ENCODE measurements around the gene METAP2.

- TF ChIP-seq, protein P1, sequence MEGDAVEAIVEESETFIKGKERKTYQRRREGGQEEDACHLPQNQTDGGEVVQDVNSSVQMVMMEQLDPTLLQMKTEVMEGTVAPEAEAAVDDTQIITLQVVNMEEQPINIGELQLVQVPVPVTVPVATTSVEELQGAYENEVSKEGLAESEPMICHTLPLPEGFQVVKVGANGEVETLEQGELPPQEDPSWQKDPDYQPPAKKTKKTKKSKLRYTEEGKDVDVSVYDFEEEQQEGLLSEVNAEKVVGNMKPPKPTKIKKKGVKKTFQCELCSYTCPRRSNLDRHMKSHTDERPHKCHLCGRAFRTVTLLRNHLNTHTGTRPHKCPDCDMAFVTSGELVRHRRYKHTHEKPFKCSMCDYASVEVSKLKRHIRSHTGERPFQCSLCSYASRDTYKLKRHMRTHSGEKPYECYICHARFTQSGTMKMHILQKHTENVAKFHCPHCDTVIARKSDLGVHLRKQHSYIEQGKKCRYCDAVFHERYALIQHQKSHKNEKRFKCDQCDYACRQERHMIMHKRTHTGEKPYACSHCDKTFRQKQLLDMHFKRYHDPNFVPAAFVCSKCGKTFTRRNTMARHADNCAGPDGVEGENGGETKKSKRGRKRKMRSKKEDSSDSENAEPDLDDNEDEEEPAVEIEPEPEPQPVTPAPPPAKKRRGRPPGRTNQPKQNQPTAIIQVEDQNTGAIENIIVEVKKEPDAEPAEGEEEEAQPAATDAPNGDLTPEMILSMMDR (optimal IDR thresholded peaks at IDR 0.05 in 1 of 3, IDR thresholded peaks at IDR 0.05 in 1 of 3, conservative IDR thresholded peaks at IDR 0.05 in 1 of 3; ENCODE audit: extremely low read depth in 1 of 3, insufficient read depth in 2 of 3, low read length in 3 of 3) = no peak
- no peak for TF ChIP-seq EZH2 (IDR thresholded peaks at IDR 0.05; ENCODE audit: low read length)
Measured at GRCh38 chr12:95431120-95431519, 42.8 kb upstream of the METAP2 start.
